Astrocyte of the spinal cord (primary cell): ENCODE measurements around the gene THSD7B.

ENCODE experiments used
- DNase-seq: peaks from one replicate; pipeline ENCODE4 v3.0.0; 2011; ENCODE audit warnings: low read depth, low spot score
- H3K4me3 ChIP-seq: 2 replicates; pipeline ENCODE4 v1.5.1; 2011; ENCODE audit warnings: low read depth, mild to moderate bottlenecking, low read length, moderate library complexity
- in situ Hi-C: cut with HindIII; loops from 2 replicates; pipeline ENCODE4 v1.10.0; 2017; ENCODE audit warnings: low sequenced_read_pairs
- TF ChIP-seq, protein P1 (sequence below): IDR thresholded peaks from 2 replicates; pipeline ENCODE4 v1.5.1; 2012; ENCODE audit warnings: low read depth, mild to moderate bottlenecking, low read length, inconsistent platforms

THSD7B gene

DNA sequence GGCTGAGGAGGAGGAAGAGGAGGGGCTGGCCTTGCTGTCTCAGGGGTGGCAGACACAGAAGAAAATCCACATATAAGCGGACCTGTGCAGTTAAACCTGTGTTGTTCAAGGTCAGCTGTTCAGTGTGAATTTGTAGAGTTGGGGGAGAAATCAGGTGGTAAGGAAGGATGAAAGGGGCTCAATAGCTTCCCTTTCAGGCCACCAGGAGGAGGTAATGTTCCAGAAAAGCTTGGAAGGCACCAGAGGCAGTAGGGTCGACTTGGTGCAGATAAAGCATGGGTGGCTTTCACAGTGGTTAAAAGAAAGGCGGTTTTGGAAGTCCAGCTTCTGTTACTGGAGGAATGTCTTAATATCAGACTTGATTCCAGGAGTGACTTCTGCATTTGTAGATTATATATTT lies 167.4 kb downstream of the THSD7B start:
- TF ChIP-seq, protein P1, sequence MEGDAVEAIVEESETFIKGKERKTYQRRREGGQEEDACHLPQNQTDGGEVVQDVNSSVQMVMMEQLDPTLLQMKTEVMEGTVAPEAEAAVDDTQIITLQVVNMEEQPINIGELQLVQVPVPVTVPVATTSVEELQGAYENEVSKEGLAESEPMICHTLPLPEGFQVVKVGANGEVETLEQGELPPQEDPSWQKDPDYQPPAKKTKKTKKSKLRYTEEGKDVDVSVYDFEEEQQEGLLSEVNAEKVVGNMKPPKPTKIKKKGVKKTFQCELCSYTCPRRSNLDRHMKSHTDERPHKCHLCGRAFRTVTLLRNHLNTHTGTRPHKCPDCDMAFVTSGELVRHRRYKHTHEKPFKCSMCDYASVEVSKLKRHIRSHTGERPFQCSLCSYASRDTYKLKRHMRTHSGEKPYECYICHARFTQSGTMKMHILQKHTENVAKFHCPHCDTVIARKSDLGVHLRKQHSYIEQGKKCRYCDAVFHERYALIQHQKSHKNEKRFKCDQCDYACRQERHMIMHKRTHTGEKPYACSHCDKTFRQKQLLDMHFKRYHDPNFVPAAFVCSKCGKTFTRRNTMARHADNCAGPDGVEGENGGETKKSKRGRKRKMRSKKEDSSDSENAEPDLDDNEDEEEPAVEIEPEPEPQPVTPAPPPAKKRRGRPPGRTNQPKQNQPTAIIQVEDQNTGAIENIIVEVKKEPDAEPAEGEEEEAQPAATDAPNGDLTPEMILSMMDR, result peak; percentile 48
- DNase-seq, result no peak
- in situ Hi-C loops, result no loop called here
- H3K4me3 ChIP-seq, result no peak overlapping the region

DNA sequence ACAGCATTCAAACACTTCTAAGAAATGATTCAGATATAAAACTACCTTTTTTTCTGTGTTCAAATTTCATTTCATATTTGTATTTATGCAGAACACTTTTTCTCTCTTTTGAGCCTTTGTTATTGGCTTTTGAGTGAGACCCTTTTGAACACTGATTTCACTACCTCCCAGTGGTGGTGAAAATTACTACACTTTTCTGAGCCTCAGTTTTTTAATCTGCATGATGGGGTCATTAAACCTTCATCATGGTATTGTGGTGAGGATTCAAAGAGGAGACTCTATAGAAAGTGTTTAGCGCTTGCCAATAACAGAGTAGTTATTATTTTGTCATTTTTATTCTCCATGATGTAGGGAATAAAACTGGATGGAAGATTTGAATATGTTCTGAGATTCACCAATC lies 169.8 kb downstream of the THSD7B start:
- in situ Hi-C loops, result no loop called here
- DNase-seq, result no peak
- TF ChIP-seq, protein P1, result no peak
- H3K4me3 ChIP-seq, result no peak overlapping the region

DNA sequence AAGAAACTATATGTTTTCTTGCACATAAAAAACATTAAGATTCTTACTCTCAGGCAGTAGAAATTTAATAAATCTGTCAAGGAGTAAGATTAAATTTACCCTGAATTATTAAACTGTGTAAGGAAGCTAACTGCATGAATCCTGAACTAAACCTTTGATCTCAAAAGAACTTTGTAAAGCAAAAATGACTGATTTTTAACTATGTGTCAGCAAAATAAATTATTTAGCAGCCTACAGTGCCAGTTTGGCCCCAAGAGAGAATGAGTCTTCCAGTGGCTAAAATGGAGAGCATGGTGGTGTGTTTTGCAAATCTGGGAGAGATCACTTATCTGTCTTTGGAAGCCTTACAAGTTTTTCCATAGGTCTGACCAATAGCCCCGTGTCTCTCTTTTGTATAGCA lies 190.7 kb downstream of the THSD7B start:
- in situ Hi-C loops, result no loop called here
- TF ChIP-seq, protein P1, result no peak
- no peak overlapping the region for H3K4me3 ChIP-seq
- no peak for DNase-seq

DNA sequence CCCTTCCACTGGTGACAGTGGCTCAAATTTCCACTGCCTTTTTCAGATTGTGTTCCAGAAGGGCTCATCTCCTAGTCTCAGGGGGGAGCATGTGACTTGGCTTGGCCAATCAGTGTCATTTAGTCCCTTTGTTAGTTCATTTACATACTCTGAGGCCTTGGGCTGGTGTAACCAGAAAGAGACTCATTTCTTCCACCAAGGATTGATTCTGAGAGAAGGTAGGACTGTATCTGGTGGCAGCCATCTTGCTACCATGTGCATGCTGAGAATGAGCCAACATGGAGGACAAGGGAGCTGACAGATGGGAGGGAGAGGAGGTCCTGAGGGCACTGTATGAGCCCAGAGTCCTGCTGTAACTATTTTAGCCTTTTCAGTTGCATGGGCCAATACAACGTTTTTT lies 191.7 kb downstream of the THSD7B start:
- TF ChIP-seq, protein P1, result no peak
- in situ Hi-C loops, result no loop called here
- H3K4me3 ChIP-seq, result no peak overlapping the region
- DNase-seq, result no peak

DNA sequence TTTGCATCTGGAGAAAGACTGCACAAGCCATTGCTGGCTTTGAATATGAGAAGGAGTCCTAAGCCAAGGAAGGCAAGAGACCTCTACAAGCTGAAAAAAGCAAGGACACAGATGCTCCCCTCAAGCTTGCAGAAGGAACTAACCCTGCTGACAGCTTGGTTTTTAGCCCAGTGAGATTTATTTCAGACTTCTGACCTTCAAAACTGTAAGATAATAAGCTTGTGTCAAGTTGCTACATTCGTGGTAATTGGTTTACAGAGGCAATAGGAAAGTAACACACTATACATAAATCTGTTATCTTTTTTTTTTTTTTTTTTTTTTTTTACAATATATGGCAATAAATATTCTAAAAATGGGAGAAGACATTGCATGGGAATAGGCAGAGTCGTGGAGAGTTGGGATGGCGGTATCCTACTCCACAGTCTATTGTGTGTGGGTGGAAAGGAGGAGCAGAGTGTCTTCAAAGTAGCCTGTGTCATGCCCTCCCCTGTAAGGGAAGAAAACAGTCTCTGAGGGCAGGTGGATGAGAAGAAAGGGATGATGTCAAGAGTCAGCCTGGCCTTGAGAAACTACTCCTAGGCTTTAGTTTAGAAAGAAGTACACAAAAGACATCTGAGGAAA lies 196.9 kb downstream of the THSD7B start:
- in situ Hi-C loops, result no loop called here
- TF ChIP-seq, protein P1, result no peak
- no peak for DNase-seq
- H3K4me3 ChIP-seq, result no peak overlapping the region

DNA sequence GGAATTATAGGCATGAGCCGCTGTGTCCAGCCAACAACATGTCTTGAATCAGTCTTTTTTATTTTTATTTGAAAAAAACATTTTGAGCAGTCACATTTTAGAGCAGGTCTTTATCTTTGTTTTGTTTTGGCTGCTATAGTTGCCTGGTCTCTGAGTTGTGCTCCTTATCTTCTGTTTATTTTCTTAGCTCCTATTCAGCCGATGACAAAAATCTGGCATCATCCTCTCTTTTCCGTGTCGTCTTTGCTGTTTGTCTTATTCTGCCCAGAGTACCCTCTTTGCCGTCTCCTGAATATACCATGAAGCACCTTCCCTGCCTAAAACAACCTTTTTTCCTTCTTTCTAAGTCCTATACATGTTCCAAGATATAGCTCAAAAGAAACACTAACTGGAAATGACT lies 201.1 kb downstream of the THSD7B start:
- DNase-seq, result no peak
- no peak overlapping the region for H3K4me3 ChIP-seq
- TF ChIP-seq, protein P1, result no peak
- in situ Hi-C loops, result no loop called here
